ENCODE results near the gene PSME3. TPM values are rescaled to one million over a fixed set of nuclear protein-coding genes. Genes with fewer than 3 reads are reported as not detected.

Gene PSME3
- total and polyA plus RNA-seq, 9 of the 15 experiments (the other 6 are each of a cell fraction or from before 2014, with no cell fraction given) = 31.2 to 275 (median 141) TPM

- TF ChIP-seq, protein P1, sequence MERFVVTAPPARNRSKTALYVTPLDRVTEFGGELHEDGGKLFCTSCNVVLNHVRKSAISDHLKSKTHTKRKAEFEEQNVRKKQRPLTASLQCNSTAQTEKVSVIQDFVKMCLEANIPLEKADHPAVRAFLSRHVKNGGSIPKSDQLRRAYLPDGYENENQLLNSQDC (CRISPR knock-in tag; IDR thresholded peaks at IDR 0.05) = no peak
- TF ChIP-seq AFF1 (IDR thresholded peaks at IDR 0.05; ENCODE audit: low read depth in 1 of 2, partially characterized antibody in 2 of 2) = peak in 1 of 2 experiments; percentile 83
- TF ChIP-seq, protein P2, sequence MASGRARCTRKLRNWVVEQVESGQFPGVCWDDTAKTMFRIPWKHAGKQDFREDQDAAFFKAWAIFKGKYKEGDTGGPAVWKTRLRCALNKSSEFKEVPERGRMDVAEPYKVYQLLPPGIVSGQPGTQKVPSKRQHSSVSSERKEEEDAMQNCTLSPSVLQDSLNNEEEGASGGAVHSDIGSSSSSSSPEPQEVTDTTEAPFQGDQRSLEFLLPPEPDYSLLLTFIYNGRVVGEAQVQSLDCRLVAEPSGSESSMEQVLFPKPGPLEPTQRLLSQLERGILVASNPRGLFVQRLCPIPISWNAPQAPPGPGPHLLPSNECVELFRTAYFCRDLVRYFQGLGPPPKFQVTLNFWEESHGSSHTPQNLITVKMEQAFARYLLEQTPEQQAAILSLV (tag; IDR thresholded peaks at IDR 0.05) = no peak
- TF ChIP-seq, protein P3, sequence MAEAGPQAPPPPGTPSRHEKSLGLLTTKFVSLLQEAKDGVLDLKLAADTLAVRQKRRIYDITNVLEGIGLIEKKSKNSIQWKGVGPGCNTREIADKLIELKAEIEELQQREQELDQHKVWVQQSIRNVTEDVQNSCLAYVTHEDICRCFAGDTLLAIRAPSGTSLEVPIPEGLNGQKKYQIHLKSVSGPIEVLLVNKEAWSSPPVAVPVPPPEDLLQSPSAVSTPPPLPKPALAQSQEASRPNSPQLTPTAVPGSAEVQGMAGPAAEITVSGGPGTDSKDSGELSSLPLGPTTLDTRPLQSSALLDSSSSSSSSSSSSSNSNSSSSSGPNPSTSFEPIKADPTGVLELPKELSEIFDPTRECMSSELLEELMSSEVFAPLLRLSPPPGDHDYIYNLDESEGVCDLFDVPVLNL (CRISPR knock-in tag; IDR thresholded peaks at IDR 0.05; ENCODE audit: low read depth) = no peak
- no peak for TF ChIP-seq ZNF23 (CRISPR knock-in tag; IDR thresholded peaks at IDR 0.05)
- TF ChIP-seq ZNF696 (CRISPR knock-in tag; conservative IDR thresholded peaks at IDR 0.05) = no peak
- TF ChIP-seq PRDM10 (IDR thresholded peaks at IDR 0.05; ENCODE audit: partially characterized antibody) = peak; percentile 91
- no peak for TF ChIP-seq MEIS2 (IDR thresholded peaks at IDR 0.05; ENCODE audit: partially characterized antibody)
- TF ChIP-seq ZFX (CRISPR knock-in tag; IDR thresholded peaks at IDR 0.05) = peak; percentile 86
- TF ChIP-seq POLR2H (tag; IDR thresholded peaks at IDR 0.05; ENCODE audit: low read depth) = peak; percentile 73
- TF ChIP-seq ELF2 (CRISPR knock-in tag; IDR thresholded peaks at IDR 0.05) = peak; percentile 89
These were observed at the start of gene PSME3 (continued) for GRCh38 chr17:42832934-42833766.

Measured in K562 (cell line).